ENCODE measurements around the gene KCNQ5.
A peak's percentile ranks its signal among the peaks of the same experiment; 100 is the strongest.

KCNQ5 gene

DNA sequence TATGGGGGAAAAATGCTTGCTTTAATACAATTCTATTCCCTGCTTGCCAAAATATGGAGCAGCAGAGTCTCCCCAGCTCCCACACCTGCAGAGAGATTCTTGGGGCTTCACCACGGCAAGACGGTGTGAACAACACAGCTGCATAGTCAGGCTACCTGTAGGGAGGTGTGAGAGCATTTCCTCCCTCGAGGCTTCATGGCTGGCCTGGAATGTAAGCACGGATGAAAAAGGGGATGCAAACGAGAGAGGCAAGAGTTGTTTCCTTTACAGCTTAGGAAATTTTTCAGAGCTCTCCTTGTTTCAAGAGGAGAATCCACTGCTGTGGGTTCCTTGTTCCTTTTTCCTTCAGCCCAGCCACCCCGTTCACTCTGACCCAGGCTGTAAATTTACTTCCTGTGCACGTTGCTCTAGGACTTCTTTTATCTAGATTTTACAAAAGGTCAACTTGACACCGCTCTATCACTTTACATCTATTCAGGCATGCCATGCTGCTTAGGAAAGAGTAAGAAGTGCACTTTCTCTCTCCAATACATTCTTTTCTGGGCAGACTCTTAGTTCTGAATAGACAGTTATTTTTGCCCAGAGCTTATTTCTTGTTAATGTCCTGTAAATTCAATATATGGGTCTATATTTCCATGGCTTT, 406.4 kb downstream of the KCNQ5 start:
- DNase-seq: peak; percentile 71

DNA sequence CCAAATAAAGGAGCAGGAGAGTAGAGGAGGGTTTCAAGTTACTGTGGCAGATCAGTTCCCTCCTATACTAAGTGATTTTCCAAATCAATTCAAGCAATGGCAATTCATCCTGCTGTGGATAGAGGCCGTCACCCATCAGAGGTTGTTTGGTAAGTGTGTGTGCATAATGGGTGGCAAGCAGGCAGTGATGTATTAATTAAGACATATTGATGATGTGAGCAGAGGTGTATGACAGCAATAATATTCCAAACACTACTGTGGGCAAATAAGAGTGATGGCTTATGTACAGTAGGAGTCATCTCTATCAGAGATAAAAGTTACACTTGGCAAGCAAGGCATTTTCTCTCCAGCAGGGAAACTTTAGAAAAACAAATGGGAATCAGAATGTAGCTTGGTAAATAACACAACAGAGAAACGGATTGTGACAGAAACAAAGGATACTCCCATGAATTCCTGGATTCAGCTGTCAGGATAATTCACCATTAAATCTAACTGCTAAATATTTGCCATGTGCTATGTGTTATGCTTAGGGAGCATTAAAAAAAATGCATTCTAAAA, 407.1 kb downstream of the KCNQ5 start:
- peak; percentile 81 for DNase-seq

DNA sequence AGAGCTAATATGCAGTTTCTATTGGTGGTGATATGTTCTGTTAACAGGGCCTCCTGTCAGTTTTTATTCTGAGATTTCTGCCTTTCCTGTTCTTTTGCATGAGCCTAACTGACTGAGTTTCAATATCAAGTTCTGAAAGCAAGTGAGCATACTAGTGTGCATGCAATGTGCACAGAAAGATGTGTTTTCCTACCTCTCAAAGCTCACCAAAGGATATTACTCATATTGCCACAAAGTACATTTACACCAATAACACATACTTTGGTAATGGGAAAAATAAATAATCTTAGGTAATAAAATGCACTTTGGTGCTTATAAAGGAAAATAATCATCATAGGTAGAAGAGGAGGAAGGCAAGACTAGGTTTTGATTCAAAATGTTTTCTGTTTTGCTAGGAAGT, 408.4 kb downstream of the KCNQ5 start:
- no peak for DNase-seq

DNA sequence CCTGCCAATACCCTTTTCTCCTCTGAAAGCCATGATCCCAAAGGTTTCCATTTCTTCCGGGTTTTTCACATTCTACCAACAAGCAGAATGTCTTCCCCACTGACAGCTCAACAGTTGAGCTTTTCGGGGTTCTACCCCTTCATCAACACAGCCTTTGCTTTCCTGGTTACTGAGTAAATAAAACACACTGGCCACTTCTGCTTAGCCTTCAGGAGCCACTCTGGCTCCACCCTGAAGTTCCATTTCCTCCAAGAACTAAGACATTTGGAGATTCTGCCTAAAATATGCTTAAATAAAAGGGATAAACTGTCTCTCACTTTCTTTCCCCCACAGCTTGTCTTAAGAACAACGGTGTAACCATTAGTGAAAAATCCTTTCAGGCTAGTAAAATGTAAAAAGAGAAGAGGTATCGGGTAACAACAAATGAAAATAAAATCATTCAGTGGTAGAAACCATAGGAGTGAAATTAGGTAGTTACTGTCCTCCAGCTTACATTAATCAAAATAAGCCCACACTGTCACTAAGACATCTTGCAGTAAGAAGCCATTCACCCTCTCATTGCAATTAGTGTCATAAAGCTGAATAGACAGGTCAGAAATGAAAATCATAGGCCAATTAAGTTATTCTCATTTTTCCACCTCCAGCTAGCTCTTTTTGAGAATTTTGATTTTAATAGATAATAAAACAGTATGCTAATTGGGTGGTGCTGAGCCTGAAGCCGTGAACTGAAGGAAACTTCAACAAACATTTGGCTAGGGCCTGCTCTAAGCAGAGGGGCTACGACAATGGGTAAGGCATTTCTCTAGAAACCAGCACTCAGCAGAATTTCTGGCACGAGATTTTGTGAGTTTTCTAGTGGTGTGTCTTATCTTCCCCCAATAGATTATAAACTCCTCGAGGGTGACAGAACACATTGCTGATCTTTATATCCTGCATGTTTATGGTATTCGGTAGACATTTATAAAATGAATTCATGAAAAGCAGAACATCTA, 409.2 kb downstream of the KCNQ5 start:
- DNase-seq: peak; percentile 74

DNA sequence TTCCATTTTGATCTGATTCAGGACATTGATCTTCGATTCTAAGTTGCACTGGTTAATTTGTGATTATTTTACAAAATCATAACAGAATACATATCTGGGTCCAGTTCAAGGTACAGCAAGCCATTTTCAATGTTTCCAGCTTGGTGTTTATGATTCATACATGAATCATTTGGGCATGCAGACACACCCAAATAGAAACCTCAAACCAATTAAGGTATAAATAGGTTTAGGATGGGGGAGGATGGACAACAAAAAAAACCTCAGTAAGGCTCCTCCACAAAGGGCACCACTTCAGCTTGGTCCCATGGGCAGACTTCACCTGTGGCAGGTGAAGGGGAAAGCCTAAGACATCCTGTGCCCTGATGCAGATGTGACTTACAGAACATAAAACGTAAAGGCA, 410.7 kb downstream of the KCNQ5 start:
- peak; percentile 60 for DNase-seq

DNA sequence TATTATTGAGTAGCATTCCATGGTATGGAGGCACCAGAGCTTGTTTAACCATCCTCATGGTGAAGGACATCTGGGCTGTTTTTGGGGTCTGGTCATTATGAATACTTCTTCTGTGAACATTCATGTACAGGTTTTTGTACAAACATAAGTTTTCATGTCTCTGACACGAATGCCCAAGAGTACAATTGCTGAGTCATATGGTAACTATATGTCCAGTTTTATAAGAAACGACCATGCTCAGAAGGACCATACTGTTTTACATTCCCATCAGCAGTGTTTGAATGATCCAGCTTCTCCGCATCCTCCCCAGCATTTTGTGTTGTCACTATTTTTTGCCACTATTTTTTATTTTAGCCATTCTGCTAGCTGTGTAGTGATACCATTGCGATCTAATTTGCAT, 414.8 kb downstream of the KCNQ5 start:
- DNase-seq: no peak

DNA sequence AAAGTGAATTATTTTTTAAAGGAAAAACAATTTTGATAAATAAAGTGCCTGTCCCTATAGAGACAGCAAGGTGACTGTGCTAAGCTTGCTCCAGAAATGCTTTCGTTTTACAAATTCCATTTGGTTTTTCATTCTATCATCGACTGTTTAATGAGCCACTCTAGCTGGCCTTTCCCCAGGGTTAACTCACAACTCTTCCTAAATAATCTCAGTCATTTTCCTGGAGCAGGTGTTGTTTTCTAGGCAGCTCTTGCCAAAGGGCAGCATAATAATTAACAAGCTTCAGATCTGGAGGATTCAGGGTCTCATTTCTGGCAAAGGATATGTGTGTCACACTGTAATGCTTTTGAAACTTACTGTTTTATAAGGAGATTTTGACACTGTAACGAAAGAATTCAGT, 419.2 kb downstream of the KCNQ5 start:
- peak; percentile 60 for DNase-seq

DNA sequence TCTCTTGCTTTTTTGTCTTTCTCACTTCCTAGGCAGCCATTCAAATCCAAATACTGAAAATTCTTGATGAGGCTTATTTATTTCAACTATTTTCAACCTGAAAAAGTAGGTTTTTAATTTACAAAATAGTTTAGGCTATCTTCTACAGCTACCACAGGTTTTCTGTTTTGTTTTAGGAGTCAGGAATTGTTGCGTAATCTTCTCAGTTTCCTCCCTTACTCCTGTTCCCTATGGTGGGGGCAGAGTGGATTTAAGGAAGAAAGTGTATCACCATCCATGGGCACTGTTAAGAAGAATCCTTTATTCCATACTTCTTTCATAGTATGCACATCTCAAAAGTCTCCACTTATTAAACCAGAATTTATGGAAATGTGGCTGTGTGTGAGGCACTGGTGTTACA, 421.0 kb downstream of the KCNQ5 start:
- DNase-seq: no peak

DNA sequence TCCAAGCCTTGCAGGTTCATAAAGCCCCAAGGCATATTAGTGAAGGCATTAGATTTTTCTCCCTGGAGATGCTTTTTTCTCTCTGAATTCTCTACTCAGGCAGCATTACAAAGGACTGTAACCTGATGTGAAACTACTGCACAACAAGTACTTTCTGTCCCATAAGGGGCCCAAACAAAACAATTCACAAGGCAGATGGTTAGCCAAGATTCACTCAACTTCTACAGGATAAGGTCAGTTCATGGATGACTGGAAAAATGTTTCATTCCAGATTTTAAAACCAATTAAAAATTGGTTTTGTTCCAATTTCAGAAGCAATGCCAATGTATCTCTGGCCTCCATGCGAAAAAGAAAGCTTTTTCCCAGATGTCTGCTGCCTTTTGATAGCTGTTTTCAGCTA, 421.6 kb downstream of the KCNQ5 start:
- DNase-seq: peak; percentile 34

DNA sequence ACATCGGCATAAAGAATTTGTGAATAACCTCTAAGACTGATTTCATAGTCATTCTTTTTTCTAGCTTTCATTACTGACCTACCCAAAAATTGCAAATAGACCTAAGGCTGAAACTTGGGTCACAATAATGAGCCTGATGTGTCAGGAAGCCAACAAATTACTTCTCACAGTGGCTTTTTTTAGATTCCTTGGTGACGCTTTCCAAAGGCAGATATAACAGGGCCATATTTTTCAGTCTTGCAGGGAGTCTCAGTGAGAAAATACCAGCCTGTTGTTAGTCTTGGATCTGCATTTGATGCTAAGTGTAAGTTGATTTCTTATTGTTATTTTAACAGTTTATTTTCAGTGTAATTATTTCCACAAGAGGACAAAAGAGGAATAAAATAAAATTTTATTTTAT, 423.7 kb downstream of the KCNQ5 start:
- no peak for DNase-seq

DNA sequence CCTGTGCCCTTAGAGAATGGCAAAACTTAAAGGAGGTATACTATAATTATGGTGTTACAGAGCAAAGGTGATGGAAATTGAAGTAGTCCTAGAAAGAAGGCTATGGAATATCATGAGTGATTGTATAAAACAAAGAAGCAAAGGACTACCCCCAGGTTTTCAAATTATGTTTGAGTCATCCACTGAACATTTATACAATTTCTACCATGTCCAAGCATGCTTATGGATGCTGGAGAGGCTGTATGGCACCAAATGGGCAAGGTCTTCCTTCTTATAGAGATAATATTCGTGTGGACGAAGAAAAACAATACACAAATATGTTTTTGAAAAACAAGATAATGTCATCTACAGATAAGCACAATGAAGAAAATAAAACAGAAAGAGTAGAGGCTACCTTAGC, 425.9 kb downstream of the KCNQ5 start:
- no peak for DNase-seq

DNA sequence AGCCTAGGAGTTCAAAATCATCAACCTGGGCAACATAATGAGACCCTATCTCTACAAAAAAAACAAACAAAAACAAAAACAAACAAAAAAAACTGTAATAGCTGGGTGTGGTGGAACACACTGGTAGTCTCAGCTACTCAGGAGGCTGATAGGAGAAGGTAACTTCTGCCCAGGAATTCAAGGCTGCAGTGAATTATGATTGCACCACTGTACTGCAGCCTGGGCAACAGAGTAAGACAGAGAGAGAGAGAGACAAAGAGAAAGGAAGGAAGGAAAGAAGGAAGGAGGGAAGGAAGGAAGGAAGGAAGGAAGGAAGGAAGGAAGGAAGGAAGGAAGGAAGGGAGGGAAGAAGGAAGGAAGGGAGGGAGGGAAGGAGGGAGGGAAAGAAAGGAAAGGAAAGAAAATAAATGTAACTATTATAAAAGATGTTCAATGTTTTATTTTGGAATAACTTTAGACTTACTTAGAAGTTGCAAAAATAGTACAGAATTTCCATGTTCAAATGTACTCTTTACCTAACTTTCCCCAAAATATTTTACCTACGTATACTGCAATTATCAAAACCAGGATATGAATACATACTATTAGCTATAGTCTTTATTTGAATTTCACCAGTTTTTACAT, 428.2 kb downstream of the KCNQ5 start:
- no peak for DNase-seq

DNA sequence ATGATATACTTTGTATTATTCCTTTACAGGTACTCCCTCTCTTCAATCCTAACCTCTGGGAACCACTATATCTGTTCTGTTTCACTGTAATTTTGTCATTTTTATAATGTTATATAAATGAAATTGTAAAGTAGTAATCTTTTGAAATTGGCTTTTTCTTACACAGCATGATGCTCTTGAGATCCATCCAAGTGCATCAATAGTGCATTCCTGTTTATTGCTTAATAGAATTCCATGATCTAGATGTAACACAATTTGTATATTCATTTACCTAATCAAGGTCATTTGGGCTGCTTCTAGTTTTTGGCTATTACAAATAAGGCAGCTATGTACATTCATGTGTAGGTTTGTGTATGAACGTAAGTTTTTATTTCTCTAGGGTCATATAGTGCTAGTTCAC, 428.8 kb downstream of the KCNQ5 start:
- no peak for DNase-seq

DNA sequence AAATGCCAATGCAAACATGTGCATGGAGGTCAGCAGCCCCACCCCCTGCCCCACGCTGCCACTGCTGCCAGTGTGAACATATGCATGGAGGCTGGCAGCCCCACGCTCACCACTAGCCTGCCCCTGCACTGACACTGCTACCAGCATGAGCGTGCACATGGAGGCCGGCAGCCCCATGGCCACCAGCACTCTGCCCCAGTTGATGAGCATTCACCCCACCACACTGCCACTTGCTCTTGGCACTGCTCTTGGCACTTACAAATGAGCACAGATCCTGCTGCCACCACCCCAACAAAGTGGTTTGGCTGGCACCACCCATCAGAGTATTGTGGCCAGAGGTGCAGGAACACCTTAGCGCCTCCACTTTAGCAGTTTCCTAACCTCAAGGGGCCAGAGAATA, 429.3 kb downstream of the KCNQ5 start:
- DNase-seq: no peak

DNA sequence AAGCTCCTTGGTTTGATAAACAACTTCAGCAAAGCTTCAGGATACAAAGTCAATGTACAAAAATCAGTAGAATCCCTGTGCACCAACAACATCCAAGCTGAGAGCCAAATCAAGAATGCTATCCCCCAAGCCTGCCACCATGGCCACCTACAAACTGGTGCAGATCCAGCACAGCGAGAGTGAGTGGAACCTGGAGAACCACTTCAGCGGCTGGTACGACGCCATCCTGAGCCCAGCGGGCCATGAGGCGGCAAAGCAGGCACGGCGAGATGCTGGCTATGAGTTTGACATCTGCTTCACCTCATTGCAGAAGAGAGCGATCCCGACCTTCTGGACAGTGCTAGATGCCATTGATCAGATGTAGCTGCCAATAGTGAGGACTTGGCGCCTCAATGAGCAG, 433.1 kb downstream of the KCNQ5 start:
- no peak for DNase-seq

DNA sequence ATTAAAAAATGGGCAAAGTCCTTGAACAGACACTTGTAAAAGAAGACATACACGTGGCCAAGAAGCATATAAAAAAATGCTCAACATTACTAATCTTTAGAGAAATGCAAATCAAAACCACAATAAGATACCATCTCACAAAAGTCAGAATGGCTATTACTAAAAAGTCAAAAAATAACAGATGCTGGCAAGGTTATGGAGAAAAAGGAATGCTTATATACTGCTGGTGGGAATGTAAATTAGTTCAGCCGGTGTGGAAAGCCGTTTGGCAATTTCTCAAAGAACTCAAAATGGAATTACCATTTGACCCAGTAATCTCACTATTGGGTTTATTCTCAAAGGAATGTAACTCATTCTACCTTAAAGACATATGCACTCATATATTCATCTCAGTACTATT, 436.9 kb downstream of the KCNQ5 start:
- DNase-seq: no peak

DNA sequence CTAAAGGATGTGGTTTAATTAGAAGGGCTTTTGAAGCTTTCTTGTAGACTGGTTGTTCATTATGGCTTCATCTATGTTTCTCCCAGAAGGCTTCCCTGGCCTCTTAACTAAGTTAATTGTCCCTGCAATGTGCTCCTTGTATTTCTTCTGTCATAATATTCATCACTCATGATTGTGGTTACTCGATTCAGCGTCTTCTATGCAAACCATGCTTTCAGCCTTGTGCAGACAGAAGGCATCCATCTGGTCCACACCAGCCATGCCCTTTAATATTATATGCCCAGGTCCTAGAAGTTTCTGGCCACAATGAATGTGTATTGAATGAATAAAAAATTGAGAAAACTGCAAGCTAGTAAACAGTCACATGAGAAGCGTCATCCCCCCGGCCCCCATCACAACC, 440.3 kb downstream of the KCNQ5 start:
- peak; percentile 36 for DNase-seq

DNA sequence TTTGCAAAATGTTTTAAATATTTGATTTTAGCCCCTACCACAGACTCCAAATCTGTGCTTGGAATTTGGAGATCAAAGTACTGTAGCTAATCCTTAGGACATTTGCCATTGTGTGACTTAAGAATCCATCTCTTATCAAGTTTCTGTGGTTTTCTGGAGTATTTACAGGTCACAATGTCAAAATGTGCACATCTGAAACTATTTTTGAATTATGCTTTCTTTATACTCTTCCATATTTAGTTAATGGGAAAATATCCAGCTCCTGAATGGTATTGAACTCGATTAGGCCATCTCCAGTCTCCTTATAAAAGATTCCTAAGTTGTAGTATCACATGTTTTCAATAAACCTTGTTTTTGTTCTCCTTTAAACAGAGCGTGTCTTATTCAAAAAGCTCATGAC, 441.0 kb downstream of the KCNQ5 start:
- no peak for DNase-seq

DNA sequence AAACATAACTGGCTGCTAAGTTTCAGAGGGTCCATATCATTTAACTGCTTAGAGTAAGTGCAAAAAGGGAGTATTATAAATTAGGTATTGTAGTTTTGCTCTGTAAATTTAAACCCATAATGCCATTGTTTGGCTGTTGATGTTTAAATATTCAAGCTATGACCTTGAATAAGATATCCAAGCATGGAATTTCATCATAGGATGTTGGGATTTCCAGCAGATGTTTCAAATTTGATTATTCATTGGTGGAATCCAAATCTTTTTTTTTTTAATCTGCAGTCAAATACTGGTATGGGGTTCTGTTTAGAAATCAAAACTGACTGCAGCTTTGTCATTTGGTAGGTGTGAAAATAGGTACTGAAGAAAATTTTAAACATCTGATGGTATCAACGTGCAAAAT, 442.4 kb downstream of the KCNQ5 start:
- no peak for DNase-seq

DNA sequence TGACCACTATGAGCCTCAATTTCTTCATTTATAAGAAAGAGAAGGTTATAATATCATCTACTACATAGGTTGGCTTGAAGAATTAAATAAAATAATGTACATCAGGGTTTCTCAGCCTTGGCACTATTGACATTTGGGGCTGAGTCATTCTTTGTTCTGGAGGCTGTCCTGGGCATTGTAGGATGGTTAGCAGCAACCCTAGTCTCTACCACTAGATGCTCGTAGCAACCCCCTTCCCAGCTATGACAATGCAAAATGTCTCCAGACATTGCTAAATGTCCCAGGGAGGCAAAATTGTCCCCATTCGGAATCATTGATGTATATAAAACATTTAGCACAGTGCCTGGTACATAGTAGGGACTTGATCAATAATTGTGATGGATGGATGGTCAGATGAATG, 451.4 kb downstream of the KCNQ5 start:
- DNase-seq: no peak

DNA sequence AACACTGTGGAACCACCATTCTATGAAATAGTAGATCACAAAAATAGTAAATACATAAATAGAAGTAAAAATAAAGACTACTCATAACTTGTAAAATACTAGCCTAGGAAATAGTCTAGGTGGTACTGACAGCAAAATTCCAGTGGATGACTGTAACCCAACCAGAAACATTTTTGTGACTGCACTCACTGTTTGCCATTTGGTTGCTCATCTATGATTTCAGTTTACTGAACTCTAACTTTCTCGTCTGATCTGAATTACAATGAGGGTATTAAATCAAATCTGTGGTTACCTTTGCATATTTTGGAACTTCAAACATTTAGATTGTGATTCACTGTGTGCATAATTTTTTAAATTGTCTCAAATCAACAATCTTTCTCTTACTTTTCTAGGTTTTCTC, 452.3 kb downstream of the KCNQ5 start:
- no peak for DNase-seq

DNA sequence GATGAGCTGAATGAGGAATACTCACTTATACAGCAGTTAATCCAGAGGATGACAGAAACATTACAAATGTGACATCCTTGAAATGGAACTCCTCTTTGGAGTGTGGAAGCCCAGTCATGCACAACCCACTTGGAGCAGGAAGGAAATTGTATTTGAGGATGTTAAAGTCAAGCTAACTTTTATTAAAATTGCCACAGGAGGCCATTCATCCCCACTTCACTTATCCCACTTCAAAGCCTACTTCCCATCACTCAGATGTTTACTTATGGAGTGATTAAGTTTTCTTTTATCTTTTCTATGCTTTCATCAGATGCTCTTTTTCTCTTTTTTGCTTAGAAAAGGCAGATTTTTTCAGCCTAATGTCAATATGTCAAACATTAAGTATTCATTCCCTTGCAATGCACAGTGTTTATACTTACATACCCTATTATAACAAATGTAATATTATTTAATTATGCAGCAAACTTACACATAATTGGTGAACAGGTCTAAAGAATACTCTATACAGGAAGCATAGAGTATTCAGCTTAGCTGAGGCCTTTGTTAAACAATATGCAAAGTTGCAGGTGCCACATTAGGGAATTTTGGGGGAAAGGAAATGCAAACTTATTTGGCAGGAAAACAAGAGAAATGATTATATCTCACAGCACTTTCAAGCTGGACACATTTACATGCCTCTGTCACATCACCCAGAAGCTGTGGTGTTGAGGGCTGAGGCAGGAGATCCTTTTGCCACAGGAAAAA, 454.5 kb downstream of the KCNQ5 start:
- no peak for DNase-seq

DNA sequence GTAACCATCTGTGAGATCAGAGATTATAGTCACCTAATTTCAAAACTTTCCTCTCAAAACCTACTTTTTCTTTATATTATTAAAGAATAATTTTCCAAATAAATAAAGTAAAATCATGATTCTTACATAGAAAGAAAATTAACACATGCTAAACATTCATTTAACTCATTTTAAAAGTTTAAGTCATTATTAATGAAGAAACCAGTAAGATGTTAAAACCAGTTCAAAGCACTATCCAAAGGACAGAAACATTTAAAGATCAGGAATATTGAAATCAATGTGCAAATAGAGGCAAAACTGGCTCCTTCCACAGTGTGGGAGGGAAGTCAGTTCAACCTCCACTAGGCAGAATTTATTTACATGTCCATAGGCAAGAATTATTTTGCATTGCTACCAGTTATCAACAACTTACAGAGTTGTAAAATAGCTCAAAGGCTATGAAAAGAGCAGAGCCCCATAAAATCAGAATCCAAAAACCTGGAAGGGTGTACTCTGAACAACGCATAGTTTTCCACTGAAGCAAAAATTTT, 456.5 kb downstream of the KCNQ5 start:
- DNase-seq: no peak
